Heart left ventricle (tissue), 13 donors: ENCODE results near the gene TAS2R50.

Experiments
- CTCF ChIP-seq, 12 donors: fragments of 200-600 bp; sonication (generic) in 4 of 12; IDR thresholded peaks; one replicate each; pipeline versions ENCODE4 v1.5.0 to v1.8.0; 2018 to 2022; ENCODE audit warnings: antibody characterized with exemption in 12 of 12, mild to moderate bottlenecking in 5 of 12
- POLR2A ChIP-seq, 2 donors: fragments of 450-650 bp; IDR thresholded peaks; one replicate each; pipeline ENCODE4 v1.6.1; 2017; ENCODE audit warnings: antibody characterized with exemption in 2 of 2, mild to moderate bottlenecking in 2 of 2, moderate library complexity in 2 of 2
- donor health status: ischemic (EF 13 %, LVEDD 7.1; RV severe dilation, severe dysfunction).
- donor health status: DM: no; HTN: yes; CAD: no.
- donor health status: DM: no; HTN: no; CAD: no.
- donor health status: ischemic (EF 25% LVEDD 6.9; RV normal size, moderate dysfunction).
- donor health status: ischemic (EF 25% LVEDD 5.7; RV mildly dilated, moderate dysfunction).
- donor health status: ischemic (EF 35%, LVEDD 5.7; RV mildly dilated, moderate dysfunction).
- donor health status: nonischemic (EF 11% LVEDD 7.7; RV severe dilation, severe dysfunction).
- donor health status: DM: yes; HTN: yes; CAD: no.
- donor health status: PGD.
- donor health status: ischemic (EF 29% LVEDD 5.4; RV normal size, mild dysfunction).
- donor health status: nonischemic (EF 23%, LVEDD 6.1; RV moderate dilation, normal function).

GRCh38 chr12:11031307-11031706, 44.6 kb upstream of the TAS2R50 start, which contains the start of gene TAS2R31:
- no peak for TF ChIP-seq POLR2A (IDR thresholded peaks at IDR 0.05)
- no peak for TF ChIP-seq CTCF (IDR thresholded peaks at IDR 0.05)
